ENCODE measurements around the gene OR2A1. TPM values are rescaled to one million over a fixed set of nuclear protein-coding genes. Genes with fewer than 3 reads are reported as not detected.
"Not testable (repeated sequence)": the region's sequence is repeated elsewhere in the genome, so short reads cannot be mapped to it uniquely, and the experiment has no call there.

OR2A1 gene, protein sequence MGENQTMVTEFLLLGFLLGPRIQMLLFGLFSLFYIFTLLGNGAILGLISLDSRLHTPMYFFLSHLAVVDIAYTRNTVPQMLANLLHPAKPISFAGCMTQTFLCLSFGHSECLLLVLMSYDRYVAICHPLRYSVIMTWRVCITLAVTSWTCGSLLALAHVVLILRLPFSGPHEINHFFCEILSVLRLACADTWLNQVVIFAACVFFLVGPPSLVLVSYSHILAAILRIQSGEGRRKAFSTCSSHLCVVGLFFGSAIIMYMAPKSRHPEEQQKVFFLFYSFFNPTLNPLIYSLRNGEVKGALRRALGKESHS
- total RNA-seq, result not detected in 2 replicates

DNA sequence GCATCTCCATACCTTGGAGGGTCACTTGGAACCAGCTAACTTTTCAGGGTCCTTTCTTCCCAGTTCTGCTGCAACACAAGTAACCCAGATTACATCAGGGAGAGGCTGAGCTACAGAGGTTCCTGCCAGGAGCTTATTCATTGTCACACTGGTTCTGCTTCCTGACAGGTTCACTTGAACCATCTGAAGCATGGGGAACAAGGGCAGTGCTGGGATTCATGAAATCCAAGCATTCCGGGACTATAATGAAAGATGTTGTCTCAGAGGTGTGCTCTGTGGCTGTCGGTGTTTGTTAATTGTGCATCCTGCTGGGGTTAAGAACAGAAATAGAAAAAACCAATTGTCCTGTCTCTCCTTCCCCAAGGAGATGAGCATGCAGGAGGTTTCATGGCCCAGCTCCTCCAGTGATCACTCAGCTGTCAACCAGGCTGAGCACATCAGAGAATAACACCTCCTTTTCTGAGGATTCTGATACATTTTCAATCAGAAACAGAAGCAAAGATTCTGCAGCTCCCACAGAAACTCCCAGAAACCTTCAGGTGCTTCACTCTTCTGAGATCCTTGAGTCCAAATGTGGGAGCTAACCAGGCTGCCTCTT lies at the start of gene OR2A1:
Gene OR2A1, plus strand, starts transcription at position 548 of the 598 bp plus-strand sequence. CDS start 5,706 bp downstream, outside the sequence.
- DNase-seq (ENCODE audit: extremely low read depth, low read depth, low spot score), result not testable (repeated sequence)

- DNase-seq (ENCODE audit: extremely low read depth, low read depth, low spot score), result not testable (repeated sequence)
These were observed 47.5 kb upstream of the OR2A1 start, which contains the start of gene OR2A7 for GRCh38 chr7:144264692-144265091. TSS of gene OR2A7 (minus strand) at chr7:144264792. CDS start at chr7:144259628, 5,164 bp downstream.

- not testable (repeated sequence) for DNase-seq (ENCODE audit: extremely low read depth, low read depth, low spot score)
These were observed 43.0 kb upstream of the OR2A1 start, which contains the start of gene CTAGE8 for GRCh38 chr7:144269188-144269587. TSS of gene CTAGE8 (minus strand) at chr7:144269288. CDS start at chr7:144269250, 38 bp downstream.

- not testable (repeated sequence) for DNase-seq (ENCODE audit: extremely low read depth, low read depth, low spot score)
These were observed 36.9 kb upstream of the OR2A1 start for GRCh38 chr7:144275281-144275680.

DNA sequence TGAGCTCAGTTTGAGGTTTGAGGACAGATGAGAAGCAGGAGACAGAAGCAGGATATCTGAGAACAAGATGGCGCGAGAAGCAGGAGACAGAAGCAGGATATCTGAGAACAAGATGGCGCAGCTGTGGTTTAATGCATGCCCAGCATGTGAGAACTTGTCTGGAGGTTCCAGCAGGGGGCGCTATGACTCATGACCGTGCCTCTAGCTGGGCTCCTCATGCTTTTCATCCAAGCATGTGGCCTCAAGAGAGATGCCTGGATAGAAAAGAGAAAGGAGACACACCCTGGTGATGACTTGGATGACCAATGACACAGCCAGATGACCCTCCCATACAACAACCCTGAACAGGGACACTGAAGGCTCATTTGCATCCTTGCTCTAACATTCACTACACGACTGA lies 32.2 kb upstream of the OR2A1 start:
- not testable (repeated sequence) for DNase-seq (ENCODE audit: extremely low read depth, low read depth, low spot score)

- not testable (repeated sequence) for DNase-seq (ENCODE audit: extremely low read depth, low read depth, low spot score)
These were observed 30.2 kb upstream of the OR2A1 start for GRCh38 chr7:144281981-144282380.

DNA sequence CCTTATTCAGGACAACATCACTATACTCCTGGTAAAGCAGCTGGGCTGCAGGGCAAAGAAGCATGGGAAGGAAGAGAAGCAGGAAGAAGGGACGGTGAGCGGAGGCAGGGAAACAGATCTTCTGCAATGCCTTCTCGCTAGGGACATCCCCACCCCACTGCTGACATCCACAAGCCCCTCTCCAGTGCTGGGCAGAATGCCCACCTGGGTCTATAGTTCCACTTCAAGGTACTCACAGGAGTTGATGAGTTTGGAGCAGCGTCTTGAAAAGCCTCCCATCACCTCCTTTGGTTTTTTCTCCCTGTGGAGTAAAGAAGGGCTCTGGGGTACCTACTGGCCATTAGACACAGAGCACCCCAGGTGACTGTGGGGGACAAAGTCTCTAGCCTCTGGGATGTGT lies 29.7 kb upstream of the OR2A1 start:
- DNase-seq (ENCODE audit: extremely low read depth, low read depth, low spot score), result not testable (repeated sequence)

DNA sequence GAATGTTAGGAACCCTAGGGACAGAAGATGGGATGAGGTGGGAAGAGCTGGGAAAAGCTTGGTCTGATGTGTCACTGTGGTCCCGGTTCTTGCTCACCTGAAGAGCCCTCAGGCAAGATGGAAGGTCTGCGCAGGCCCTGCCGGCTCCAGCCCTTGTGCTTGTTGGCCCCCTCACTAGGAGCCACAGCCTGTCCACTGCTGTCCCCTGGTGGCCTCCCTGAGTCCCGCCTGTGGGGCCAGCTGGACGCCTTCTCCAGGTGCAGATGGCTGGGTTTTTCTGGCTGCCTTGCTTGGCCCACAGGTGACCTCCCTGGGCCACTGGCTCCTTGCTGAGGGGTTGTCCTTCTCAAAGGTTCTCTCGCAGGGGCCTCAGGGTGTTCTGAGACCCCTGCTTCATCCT lies 28.5 kb upstream of the OR2A1 start:
- DNase-seq (ENCODE audit: extremely low read depth, low read depth, low spot score), result not testable (repeated sequence)

DNA sequence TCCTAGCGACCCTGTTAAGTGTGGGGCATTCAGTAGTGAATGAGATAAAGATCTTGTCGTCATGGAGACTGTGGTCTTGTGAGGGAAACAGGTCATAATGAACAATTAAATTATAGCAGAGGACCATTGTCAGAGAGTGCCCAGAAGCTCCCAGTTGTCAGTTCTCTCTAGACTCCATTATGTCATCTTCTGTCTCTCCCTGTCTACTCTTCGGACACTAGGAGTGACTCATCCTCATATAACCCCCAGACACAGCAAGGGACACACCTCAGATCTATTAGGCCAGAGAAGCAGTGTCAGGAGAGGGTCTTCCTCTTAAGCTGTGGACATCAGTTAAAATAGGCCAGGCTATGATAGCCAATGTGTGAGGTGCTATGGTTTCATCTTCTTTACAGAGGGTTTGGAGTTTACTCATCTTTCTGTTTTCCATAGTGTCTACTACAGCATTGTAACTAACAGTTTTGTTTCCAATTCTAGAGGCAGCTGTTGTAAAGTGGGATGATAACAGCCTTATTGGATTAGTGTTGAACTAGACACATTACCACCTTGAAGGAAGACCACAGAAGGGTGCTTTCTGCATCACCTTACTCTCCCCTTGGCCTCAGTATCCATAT lies 24.9 kb upstream of the OR2A1 start:
- DNase-seq (ENCODE audit: extremely low read depth, low read depth, low spot score), result not testable (repeated sequence)

- not testable (repeated sequence) for DNase-seq (ENCODE audit: extremely low read depth, low read depth, low spot score)
These were observed 20.6 kb upstream of the OR2A1 start for GRCh38 chr7:144291607-144292006.

DNA sequence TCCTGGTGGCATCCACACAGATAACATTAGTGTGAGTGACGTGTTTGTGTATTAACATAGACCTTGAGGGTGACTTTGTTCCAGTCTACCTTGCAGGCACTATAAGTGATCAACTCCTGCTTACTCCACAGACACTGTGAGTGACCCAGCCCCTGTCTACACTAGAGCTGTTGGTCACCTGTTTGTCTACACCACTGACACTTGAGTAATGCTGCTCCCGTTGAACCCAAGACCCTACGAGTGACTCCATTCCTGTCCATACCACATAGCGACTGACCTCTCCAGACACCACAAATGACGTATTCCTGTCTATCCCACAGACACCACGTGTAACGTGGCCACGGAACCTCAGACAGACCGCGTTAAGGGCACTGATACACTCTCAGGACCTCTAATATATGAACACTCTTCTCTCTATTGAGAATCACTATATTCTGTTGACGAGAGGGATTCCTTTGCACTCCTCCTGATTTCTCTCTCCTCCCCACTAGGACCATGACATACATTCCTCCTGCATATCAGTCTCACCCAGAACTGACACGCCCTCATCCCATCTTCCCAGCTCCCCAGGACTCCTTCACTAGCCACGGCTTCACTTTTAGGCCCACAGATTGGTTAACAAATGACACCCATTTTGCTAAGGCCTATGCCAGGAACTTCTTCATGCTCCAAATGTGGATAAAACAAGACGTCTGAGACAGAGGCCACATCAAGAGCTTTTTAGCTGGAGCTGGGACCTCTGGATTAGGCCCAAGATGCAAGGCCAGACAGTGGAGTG lies 19.6 kb upstream of the OR2A1 start:
- not testable (repeated sequence) for DNase-seq (ENCODE audit: extremely low read depth, low read depth, low spot score)

DNA sequence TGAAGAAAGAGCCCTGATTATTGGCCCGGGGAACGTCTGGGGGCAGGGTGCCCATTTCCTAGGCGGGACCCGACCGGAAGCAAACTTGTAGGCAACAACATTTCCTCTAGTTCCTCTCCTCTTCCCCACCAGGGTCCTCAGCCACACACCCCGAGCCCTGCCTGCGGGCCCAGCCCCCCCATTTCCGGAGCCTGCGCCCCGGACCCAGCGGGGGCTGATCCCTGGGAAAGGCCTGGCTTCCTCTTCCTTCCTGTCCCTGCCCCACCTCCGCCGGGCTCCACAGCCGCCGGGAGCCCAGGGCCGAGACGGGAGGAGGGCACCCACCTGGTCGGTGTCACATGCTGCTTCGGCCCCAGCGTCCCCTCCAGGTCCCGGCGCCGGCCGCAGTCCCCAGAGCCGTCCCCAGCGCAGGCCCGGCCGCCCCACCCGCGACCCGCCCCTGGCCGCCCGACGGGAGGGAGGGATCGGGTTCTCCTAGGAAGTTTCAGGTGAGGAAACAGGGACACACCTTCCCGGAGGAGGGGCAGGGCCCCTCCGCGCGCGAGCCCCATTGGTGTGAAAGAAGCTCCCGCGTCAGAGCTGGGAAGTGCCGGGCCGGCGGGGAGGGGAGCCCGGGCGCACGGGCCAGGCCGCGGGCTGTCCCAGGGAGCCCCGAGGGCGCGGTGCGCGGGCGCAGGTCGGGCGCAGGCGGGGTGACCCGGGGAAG lies 18.3 kb upstream of the OR2A1 start:
- not testable (repeated sequence) for DNase-seq (ENCODE audit: extremely low read depth, low read depth, low spot score)

DNA sequence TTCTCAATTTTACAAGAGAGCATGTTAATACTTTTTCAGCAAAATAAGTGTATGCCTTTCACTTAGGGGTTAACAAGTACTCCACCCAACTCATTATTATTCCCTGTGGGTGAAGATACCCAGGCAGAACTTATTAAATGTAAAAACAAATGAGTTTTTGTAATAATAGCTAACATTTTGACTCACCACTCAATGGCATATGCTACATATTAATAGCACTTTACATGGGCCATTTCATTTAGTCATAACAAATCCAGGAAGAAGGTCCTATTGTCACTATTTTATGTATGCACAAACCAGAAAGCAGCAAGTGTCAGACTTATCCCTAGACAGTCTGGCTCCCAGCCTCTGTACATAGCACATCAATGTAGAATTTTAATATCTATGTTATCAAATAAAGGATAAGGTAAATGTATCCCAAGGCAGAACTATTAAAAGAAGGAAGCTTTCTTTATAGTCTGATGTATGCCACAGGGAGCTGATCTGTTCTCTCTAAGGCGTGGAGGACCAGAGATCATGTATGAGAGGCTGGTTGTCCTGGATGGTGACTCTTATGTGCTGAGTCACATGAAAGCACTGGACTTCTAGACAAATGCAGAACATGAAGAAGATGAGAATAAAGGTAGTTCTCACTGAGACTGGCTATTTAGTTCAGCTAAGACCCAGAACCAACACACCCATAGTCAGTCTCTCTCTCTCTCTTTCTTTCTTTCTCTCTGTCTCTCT lies 9.5 kb upstream of the OR2A1 start:
- DNase-seq (ENCODE audit: extremely low read depth, low read depth, low spot score), result not testable (repeated sequence)

GRCh38 chr7:144303607-144304006 lies 8.6 kb upstream of the OR2A1 start:
- not testable (repeated sequence) for DNase-seq (ENCODE audit: extremely low read depth, low read depth, low spot score)

- DNase-seq (ENCODE audit: extremely low read depth, low read depth, low spot score), result not testable (repeated sequence)
These were observed 7.1 kb upstream of the OR2A1 start for GRCh38 chr7:144305156-144305555.

- DNase-seq (ENCODE audit: extremely low read depth, low read depth, low spot score), result not testable (repeated sequence)
These were observed 2.5 kb upstream of the OR2A1 start for GRCh38 chr7:144309702-144310101.

DNA sequence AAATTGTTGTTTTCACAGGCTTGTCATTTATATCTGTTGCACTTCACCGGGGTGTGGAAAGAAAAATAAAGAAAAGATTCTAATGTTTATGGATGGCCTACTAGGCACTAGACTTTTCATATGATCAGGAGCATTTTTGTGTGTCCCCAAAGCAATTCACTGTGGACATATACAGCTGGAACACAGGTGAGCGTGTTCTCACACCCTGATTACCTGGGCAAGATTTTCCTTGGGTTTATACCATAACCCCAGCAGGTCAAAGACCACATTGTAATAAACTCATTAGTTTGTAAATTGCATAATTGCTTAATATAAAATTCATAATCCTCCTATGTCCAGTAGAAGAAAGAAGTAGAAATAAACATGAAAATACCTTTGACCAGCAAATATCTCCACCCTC lies 1.0 kb upstream of the OR2A1 start:
- DNase-seq (ENCODE audit: extremely low read depth, low read depth, low spot score), result not testable (repeated sequence)

DNA sequence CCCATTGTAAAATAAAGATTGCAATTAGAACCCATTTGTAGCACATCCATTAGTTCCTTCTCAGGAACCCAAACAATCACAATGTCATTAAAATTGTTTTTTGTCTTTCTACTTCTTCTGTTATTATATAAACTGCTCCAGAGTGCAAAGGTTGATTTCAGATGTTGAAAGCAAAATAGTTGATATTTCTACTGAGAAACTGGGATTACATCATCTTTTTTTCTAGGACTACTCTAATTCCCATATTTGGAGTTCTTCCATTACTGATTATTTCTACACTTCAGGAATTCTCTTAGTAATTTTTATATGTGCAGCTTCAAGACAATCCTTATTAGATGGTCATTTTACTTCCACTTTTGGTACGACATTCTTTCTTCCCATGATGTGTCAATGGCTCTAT lies 5.3 kb downstream of the OR2A1 start:
- DNase-seq (ENCODE audit: extremely low read depth, low read depth, low spot score), result not testable (repeated sequence)

DNA sequence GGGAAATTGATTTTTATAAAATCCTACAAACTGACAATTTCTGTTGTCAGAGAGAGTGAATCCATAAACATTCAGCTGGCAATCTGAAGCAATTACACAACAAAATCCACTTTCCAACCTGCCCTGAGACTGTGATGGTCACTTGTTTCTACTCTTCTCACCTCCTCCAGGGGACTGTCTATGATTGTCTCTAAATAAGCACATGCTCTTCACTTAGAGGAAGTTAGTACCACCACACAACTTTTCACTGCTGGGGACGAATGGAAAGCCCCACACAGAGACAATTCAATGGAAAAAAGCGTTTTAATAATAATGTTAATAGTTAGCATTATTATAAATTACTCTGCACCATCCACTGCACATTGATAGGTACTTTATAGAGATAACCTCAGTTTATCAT lies 7.3 kb downstream of the OR2A1 start:
- DNase-seq (ENCODE audit: extremely low read depth, low read depth, low spot score), result not testable (repeated sequence)

Measured in glomerular endothelial cell (primary cell).